NB4 (cell line): ENCODE results near the gene CACNA1D.

Experiments
- DNase-seq: peaks from one replicate; pipeline ENCODE4 v3.0.0; 2010; ENCODE audit warnings: low read depth
- H3K4me3 ChIP-seq: one replicate; pipeline ENCODE4 v1.5.1; 2011; ENCODE audit warnings: mild to moderate bottlenecking, low read depth, low read length, moderate library complexity
- CTCF ChIP-seq: IDR thresholded peaks from one replicate; pipeline ENCODE4 v1.5.1; 2012; ENCODE audit warnings: low read depth, low read length
- MYC ChIP-seq: IDR thresholded peaks from 2 replicates; pipeline ENCODE4 v1.6.1; 2011; ENCODE audit warnings: low read depth, low read length
- POLR2A ChIP-seq: IDR thresholded peaks from 2 replicates; pipeline ENCODE4 v1.6.1; 2011; ENCODE audit warnings: mild to moderate bottlenecking; ENCODE audit not compliant: insufficient read length; ENCODE audit errors: extremely low read depth
- TF ChIP-seq, protein P1 (sequence below): IDR thresholded peaks from 2 replicates; pipeline ENCODE4 v1.6.1; 2011; ENCODE audit warnings: low read depth, low read length

Gene CACNA1D

DNA sequence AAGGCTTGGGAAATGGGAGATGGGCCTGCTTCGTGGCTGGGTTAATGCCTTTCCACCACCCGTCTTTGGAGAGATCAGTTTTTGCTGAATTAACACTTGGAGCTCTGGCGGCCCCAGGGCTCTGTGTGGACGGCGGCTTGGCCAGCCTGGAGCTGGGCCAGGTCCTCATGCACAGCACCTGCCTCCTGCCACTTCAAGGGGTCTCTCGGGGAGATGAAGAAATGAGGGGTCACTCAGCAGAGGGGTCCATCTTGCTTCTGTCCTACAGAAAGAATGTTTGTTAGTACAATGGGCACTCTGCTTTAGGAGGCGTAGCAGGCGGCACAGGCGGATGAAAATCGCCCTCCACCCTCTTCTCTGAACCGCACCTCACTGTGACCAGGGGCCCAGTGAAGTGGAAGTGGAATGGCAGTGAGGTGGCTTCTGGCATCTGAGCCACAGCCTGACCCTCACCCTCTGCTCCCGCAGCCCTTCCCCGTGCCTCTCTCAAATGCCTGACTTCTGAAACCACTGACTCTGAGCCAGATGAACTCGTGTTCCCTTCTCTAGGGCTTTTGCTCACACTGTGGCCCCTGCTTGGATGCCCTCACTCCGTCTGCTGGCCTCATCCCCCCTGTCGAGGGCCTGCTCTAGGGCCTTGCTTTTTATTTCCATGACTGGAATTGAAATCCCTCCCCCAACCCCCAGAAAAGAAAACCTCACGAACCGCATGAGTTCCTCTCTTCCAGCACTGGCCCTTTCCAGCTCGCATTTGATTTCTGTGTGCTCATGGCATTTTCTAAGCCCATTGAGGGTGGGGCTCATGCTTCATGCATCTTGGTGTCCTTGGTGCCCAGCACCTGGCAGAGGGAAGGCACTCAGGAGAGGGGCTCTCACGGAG, 309.6 kb downstream of the CACNA1D start:
- TF ChIP-seq CTCF (no peak), MYC (no peak), POLR2A (no peak)
- TF ChIP-seq, protein P1, sequence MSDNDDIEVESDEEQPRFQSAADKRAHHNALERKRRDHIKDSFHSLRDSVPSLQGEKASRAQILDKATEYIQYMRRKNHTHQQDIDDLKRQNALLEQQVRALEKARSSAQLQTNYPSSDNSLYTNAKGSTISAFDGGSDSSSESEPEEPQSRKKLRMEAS = no peak
- no peak for DNase-seq

GRCh38 chr3:53804697-53805462, 310.5 kb downstream of the CACNA1D start:
- TF ChIP-seq MYC (no peak), POLR2A (no peak), CTCF (no peak)
- TF ChIP-seq, protein P1 = no peak
- no peak overlapping the region for H3K4me3 ChIP-seq
- no peak for DNase-seq

More for the DNA sequence above, 309.6 kb downstream of the CACNA1D start:
- no peak overlapping the region for H3K4me3 ChIP-seq

- TF ChIP-seq POLR2A (no peak), MYC (no peak), CTCF (no peak)
- TF ChIP-seq, protein P1 = no peak
- no peak overlapping the region for H3K4me3 ChIP-seq
- DNase-seq = no peak
Measured at GRCh38 chr3:53805463-53806159, 311.2 kb downstream of the CACNA1D start.

- no peak for TF ChIP-seq POLR2A
- TF ChIP-seq MYC = no peak
- TF ChIP-seq, protein P1 = no peak
- TF ChIP-seq CTCF = no peak
- DNase-seq = no peak
- H3K4me3 ChIP-seq = no peak overlapping the region
Measured at GRCh38 chr3:53806182-53807116, 312.0 kb downstream of the CACNA1D start.
